K562 (cell line): Measurements from ENCODE around the gene GSK3B. TPM values are rescaled to one million over a fixed set of nuclear protein-coding genes. Genes with fewer than 3 reads are reported as not detected.

Experiments used
- CXXC5 ChIP-seq: fragments of 250-450 bp; sonication (Bioruptor Pico); IDR thresholded peaks from 2 replicates; pipeline ENCODE4 v1.8.0; 2022; ENCODE audit warnings: inconsistent platforms, mild to moderate bottlenecking, moderate library complexity
- EP400 ChIP-seq: fragments of 450-650 bp; IDR thresholded peaks from 2 replicates; pipeline ENCODE4 v1.6.1; 2017; ENCODE audit warnings: antibody characterized with exemption, mild to moderate bottlenecking, moderate library complexity
- ERF ChIP-seq: fragments of 450-650 bp; formaldehyde crosslinking; IDR thresholded peaks from 2 replicates; pipeline ENCODE4 v1.4.0; 2020; ENCODE audit warnings: mild to moderate bottlenecking, mixed read lengths
- EWSR1 ChIP-seq: fragments of 450-650 bp; IDR thresholded peaks from 2 replicates; pipeline ENCODE4 v1.6.1; 2018; ENCODE audit warnings: borderline replicate concordance, mild to moderate bottlenecking, low read depth, moderate library complexity; ENCODE audit not compliant: partially characterized antibody
- HDAC8 ChIP-seq: fragments of 450-650 bp; IDR thresholded peaks from 2 replicates; pipeline ENCODE4 v1.6.1; 2016; ENCODE audit warnings: mild to moderate bottlenecking, missing genetic modification characterization, moderate library complexity, missing compliant biosample characterization
- MEIS2 ChIP-seq: fragments of 450-650 bp; IDR thresholded peaks from 2 replicates; pipeline ENCODE4 v1.6.1; 2014; ENCODE audit warnings: mild to moderate bottlenecking; ENCODE audit not compliant: partially characterized antibody
- NCOA1 ChIP-seq: fragments of 450-650 bp; IDR thresholded peaks from 2 replicates; pipeline ENCODE4 v1.6.1; 2016; ENCODE audit warnings: low read depth
- PHF21A ChIP-seq: fragments of 450-650 bp; IDR thresholded peaks from 2 replicates; pipeline ENCODE4 v1.6.1; 2017; ENCODE audit warnings: low read depth, borderline replicate concordance
- SMARCE1 ChIP-seq: fragments of 450-650 bp; IDR thresholded peaks from 2 replicates; pipeline ENCODE4 v1.7.1; 2016; ENCODE audit warnings: mild to moderate bottlenecking
- ZC3H11A ChIP-seq: IDR thresholded peaks from 2 replicates; pipeline ENCODE4 v1.6.1; 2012; ENCODE audit warnings: low read depth, low read length, improper control_type of control experiment
- ZFX ChIP-seq: sonication (generic); formaldehyde crosslinking; IDR thresholded peaks from 2 replicates; pipeline ENCODE4 v1.8.0; 2022; ENCODE audit warnings: mild to moderate bottlenecking, missing genetic modification reagents, moderate library complexity
- ZHX1 ChIP-seq: fragments of 150-350 bp; conservative IDR thresholded peaks from 2 replicates; pipeline ENCODE4 v1.6.1; 2014; ENCODE audit warnings: low read length
- ZNF263 ChIP-seq: sonication (generic); formaldehyde crosslinking; IDR thresholded peaks from 2 replicates; pipeline ENCODE4 v1.8.0; 2022; ENCODE audit warnings: mild to moderate bottlenecking, missing genetic modification reagents, borderline replicate concordance
- ZNF408 ChIP-seq: fragments of 250-450 bp; sonication (Bioruptor Pico); IDR thresholded peaks from 2 replicates; pipeline ENCODE4 v1.4.0; 2020; ENCODE audit warnings: low read depth, mild to moderate bottlenecking, moderate library complexity
- polyA plus RNA-seq, 8 experiments: library from polyadenylated mRNA; depleted of rRNA in 4 of 8; stranded (reverse) in 5 of 8; unstranded in 3 of 8; fragments of >200 nt; fragmentation: Nextera tagmentation in 2 of 8; fragmentation: Illumina TruSeq in 1 of 8; extraction: Ambion mirVana in 2 of 8; extraction: Trizol in 1 of 8; gene quantifications; 2 replicates each; pipeline versions ENCODE4 v1.2.1 to v1.2.3, GENCODE V29; 2011 to 2014; ENCODE audit warnings: inconsistent platforms in 1 of 8, missing spikeins in 1 of 8
- total RNA-seq, 7 experiments: library from RNA; depleted of rRNA in 6 of 7; stranded (reverse); fragments of >200 nt in 6 of 7; fragmentation: Illumina TruSeq in 2 of 7; extraction: Trizol in 2 of 7; gene quantifications; 2 replicates each; pipeline versions ENCODE4 v1.2.1 to v1.2.3, GENCODE V29; 2011 to 2021; ENCODE audit warnings: low replicate concordance in 1 of 7
- TF ChIP-seq, protein P1 (sequence below): fragments of 250-450 bp; sonication (Bioruptor Pico); IDR thresholded peaks from 2 replicates; pipeline ENCODE4 v1.8.0; 2021; ENCODE audit warnings: borderline replicate concordance, mild to moderate bottlenecking, moderate library complexity; ENCODE audit not compliant: poor library complexity, severe bottlenecking
- TF ChIP-seq, protein P2 (sequence below): fragments of 450-650 bp; IDR thresholded peaks from 2 replicates; pipeline ENCODE4 v1.6.1; 2016; ENCODE audit warnings: low read depth, mild to moderate bottlenecking, moderate library complexity
- TF ChIP-seq, protein P3 (sequence below): fragments of 250-450 bp; sonication (Bioruptor Pico); IDR thresholded peaks from 2 replicates; pipeline ENCODE4 v1.4.0; 2020; ENCODE audit warnings: mild to moderate bottlenecking, moderate library complexity
- TF ChIP-seq, protein P4 (sequence below): fragments of 250-450 bp; sonication (Bioruptor Pico); IDR thresholded peaks from 2 replicates; pipeline ENCODE4 v1.5.0; 2020; ENCODE audit warnings: mild to moderate bottlenecking, borderline replicate concordance

Gene GSK3B
- total and polyA plus RNA-seq, 9 of the 15 experiments (the other 6 are each of a cell fraction or from before 2014, with no cell fraction given): 4.7 to 25.0 (median 18.7) TPM

DNA sequence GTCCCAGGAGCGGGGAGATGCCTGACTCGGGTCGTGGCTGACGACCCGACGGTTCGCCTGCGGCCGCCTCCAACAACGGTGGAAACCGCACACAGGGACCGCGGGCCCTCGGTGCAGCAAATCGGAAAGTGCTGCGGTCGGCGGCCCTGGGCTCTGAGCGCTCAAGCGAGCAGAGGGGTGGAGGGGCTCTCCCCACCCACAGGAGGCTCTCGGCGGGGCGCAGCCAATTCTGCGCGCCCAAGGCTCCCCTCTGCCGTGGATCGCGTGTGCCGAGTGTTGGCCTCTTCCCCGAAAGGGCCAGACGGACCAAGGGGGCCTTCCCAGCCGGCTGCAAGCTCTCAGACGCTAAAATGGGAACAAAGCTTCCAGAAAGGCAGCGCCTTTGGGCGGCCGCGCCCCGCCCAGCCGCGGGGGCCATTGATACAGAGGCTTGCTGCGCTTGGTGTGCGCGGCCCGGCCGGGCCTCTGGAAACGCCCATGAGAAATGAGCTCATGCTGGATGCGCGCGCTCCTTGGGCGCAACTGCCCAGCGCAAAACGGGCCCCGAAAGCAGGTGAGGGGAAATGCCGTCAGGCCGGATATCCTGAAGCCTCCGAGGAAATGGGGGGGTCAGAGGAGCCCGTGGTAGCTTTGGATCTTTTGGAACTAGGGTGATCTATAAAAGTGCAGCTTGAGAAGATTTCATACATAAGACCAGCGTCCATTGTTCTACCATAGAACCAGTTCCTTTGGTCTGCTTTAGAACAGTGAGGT is 1.2 kb upstream of the GSK3B start (continued):
- TF ChIP-seq PHF21A (no peak), HDAC8 (tag) (no peak), MEIS2 (peak; percentile 41), CXXC5 (CRISPR knock-in tag) (peak; percentile 58; the same call in 1 of the 2 replicates), ZHX1 (no peak), ZFX (CRISPR knock-in tag) (peak; percentile 92), EP400 (peak; percentile 88), ZC3H11A (no peak), ZNF263 (CRISPR knock-in tag) (peak; percentile 65; the same call in 1 of the 2 replicates), SMARCE1 (no peak), NCOA1 (no peak), ZNF408 (CRISPR knock-in tag) (no peak), EWSR1 (no peak), ERF (CRISPR knock-in tag) (0 out of 2 replicates have a peak, but pooled peaks have one; percentile 15)
- TF ChIP-seq, protein P1, sequence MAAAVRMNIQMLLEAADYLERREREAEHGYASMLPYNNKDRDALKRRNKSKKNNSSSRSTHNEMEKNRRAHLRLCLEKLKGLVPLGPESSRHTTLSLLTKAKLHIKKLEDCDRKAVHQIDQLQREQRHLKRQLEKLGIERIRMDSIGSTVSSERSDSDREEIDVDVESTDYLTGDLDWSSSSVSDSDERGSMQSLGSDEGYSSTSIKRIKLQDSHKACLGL (CRISPR knock-in tag): no peak
- TF ChIP-seq, protein P2, sequence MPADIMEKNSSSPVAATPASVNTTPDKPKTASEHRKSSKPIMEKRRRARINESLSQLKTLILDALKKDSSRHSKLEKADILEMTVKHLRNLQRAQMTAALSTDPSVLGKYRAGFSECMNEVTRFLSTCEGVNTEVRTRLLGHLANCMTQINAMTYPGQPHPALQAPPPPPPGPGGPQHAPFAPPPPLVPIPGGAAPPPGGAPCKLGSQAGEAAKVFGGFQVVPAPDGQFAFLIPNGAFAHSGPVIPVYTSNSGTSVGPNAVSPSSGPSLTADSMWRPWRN: no peak
- TF ChIP-seq, protein P3, sequence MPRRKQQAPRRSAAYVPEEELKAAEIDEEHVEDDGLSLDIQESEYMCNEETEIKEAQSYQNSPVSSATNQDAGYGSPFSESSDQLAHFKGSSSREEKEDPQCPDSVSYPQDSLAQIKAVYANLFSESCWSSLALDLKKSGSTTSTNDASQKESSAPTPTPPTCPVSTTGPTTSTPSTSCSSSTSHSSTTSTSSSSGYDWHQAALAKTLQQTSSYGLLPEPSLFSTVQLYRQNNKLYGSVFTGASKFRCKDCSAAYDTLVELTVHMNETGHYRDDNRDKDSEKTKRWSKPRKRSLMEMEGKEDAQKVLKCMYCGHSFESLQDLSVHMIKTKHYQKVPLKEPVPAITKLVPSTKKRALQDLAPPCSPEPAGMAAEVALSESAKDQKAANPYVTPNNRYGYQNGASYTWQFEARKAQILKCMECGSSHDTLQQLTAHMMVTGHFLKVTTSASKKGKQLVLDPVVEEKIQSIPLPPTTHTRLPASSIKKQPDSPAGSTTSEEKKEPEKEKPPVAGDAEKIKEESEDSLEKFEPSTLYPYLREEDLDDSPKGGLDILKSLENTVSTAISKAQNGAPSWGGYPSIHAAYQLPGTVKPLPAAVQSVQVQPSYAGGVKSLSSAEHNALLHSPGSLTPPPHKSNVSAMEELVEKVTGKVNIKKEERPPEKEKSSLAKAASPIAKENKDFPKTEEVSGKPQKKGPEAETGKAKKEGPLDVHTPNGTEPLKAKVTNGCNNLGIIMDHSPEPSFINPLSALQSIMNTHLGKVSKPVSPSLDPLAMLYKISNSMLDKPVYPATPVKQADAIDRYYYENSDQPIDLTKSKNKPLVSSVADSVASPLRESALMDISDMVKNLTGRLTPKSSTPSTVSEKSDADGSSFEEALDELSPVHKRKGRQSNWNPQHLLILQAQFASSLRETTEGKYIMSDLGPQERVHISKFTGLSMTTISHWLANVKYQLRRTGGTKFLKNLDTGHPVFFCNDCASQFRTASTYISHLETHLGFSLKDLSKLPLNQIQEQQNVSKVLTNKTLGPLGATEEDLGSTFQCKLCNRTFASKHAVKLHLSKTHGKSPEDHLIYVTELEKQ: no peak
- TF ChIP-seq, protein P4, sequence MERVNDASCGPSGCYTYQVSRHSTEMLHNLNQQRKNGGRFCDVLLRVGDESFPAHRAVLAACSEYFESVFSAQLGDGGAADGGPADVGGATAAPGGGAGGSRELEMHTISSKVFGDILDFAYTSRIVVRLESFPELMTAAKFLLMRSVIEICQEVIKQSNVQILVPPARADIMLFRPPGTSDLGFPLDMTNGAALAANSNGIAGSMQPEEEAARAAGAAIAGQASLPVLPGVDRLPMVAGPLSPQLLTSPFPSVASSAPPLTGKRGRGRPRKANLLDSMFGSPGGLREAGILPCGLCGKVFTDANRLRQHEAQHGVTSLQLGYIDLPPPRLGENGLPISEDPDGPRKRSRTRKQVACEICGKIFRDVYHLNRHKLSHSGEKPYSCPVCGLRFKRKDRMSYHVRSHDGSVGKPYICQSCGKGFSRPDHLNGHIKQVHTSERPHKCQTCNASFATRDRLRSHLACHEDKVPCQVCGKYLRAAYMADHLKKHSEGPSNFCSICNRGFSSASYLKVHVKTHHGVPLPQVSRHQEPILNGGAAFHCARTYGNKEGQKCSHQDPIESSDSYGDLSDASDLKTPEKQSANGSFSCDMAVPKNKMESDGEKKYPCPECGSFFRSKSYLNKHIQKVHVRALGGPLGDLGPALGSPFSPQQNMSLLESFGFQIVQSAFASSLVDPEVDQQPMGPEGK (CRISPR knock-in tag): no peak
